Measurements from ENCODE around the gene CDYL. TPM values are rescaled to one million over a fixed set of nuclear protein-coding genes. Genes with fewer than 3 reads are reported as not detected.

Gene CDYL
- total RNA-seq, 1 experiment from 2014 or later, result 41.6 TPM

DNA sequence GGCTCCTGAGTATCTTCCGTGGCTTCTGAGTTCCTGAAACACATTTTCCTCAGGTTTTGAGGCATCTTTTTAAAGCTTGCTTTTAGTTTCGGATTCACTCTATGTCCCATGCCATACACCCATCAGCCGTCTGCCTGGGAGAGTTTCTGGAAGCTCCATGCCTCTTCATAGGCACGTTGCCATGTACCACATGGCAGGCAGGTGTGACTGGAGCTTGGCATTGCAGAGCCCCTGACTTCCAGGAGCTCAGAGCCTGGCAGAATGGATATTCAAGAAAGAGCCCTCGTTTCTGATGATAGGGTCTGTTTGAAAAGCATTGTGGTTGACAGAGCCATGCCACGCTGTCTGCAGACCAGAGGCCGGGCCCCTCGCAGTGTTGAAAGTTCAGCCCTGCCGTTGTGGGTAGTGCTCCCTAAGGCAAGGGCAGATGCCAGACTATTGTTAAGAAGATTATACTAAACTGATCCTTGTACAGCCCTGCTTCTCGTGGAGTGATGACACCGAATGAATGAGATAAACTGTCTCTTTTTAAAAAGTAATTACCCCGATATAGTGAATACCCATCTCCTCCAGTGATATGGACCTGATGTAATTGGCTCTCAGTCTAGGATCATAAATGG is 127.7 kb downstream of the CDYL start:
- POLR2A ChIA-PET, result no interaction called here
- H3K9me3 ChIP-seq, result no peaks in the 10 kb centered on the region
- Mint-ChIP-seq H3K4me1 (ENCODE audit: low read depth, unreplicated experiment) (peaks cover 6% of the 10 kb centered on the region), H3K9me3 (ENCODE audit: unreplicated experiment) (no peaks in the 10 kb centered on the region), H3K27me3 (ENCODE audit: insufficient read depth, unreplicated experiment) (no peaks in the 10 kb centered on the region), H3K4me3 (ENCODE audit: unreplicated experiment) (no peak overlapping the region), H3K27ac (ENCODE audit: unreplicated experiment) (no peak overlapping the region), H3K36me3 (ENCODE audit: insufficient read depth, unreplicated experiment) (peaks cover 37% of the 10 kb centered on the region)
- TF ChIP-seq, protein P1, sequence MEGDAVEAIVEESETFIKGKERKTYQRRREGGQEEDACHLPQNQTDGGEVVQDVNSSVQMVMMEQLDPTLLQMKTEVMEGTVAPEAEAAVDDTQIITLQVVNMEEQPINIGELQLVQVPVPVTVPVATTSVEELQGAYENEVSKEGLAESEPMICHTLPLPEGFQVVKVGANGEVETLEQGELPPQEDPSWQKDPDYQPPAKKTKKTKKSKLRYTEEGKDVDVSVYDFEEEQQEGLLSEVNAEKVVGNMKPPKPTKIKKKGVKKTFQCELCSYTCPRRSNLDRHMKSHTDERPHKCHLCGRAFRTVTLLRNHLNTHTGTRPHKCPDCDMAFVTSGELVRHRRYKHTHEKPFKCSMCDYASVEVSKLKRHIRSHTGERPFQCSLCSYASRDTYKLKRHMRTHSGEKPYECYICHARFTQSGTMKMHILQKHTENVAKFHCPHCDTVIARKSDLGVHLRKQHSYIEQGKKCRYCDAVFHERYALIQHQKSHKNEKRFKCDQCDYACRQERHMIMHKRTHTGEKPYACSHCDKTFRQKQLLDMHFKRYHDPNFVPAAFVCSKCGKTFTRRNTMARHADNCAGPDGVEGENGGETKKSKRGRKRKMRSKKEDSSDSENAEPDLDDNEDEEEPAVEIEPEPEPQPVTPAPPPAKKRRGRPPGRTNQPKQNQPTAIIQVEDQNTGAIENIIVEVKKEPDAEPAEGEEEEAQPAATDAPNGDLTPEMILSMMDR (IDR thresholded peaks at IDR 0.05; ENCODE audit: insufficient read depth in 1 of 2, low read depth in 1 of 2, low read length in 1 of 2, severe bottlenecking in 1 of 2, unreplicated experiment in 1 of 2), result no peak
- peaks cover 14% of the 10 kb centered on the region for H3K4me1 ChIP-seq
- no peak for DNase-seq
- H3K27me3 ChIP-seq (replicated peaks; ENCODE audit: control insufficient read depth, insufficient read depth, low read length), result no peaks in the 10 kb centered on the region
- H3K36me3 ChIP-seq (ENCODE audit: control insufficient read depth, insufficient read depth, low read length), result no peaks in the 10 kb centered on the region
- CTCF ChIA-PET, result no interaction called here
- intact Hi-C loops (cut with micrococcal nuclease; ENCODE audit: unreplicated experiment), result no loop called here
- no peak overlapping the region for H3K4me3 ChIP-seq (ENCODE audit: low read depth, low read length)
- no TSS peak for BruUV-seq (replicated peaks)

- H3K36me3 Mint-ChIP-seq (ENCODE audit: insufficient read depth, unreplicated experiment), result peaks cover 34% of the 10 kb centered on the region
- H3K9me3 ChIP-seq, result no peaks in the 10 kb centered on the region
- ChIA-PET CTCF (no interaction called here), POLR2A (no interaction called here)
- H3K4me3 ChIP-seq (ENCODE audit: low read depth, low read length), result no peak overlapping the region
- DNase-seq, result no peak
- intact Hi-C loops (cut with micrococcal nuclease; ENCODE audit: unreplicated experiment), result no loop called here
- no peaks in the 10 kb centered on the region for H3K36me3 ChIP-seq (ENCODE audit: control insufficient read depth, insufficient read depth, low read length)
- H3K27me3 Mint-ChIP-seq (ENCODE audit: insufficient read depth, unreplicated experiment), result no peaks in the 10 kb centered on the region
- H3K27ac Mint-ChIP-seq (ENCODE audit: unreplicated experiment), result no peak overlapping the region
- H3K9me3 Mint-ChIP-seq (ENCODE audit: unreplicated experiment), result no peaks in the 10 kb centered on the region
- TF ChIP-seq, protein P1 (IDR thresholded peaks at IDR 0.05; ENCODE audit: insufficient read depth in 1 of 2, low read depth in 1 of 2, low read length in 1 of 2, severe bottlenecking in 1 of 2, unreplicated experiment in 1 of 2), result no peak
- H3K4me3 Mint-ChIP-seq (ENCODE audit: unreplicated experiment), result no peak overlapping the region
- peaks cover 9% of the 10 kb centered on the region for H3K4me1 Mint-ChIP-seq (ENCODE audit: low read depth, unreplicated experiment)
- H3K4me1 ChIP-seq, result peaks cover 14% of the 10 kb centered on the region
- H3K27me3 ChIP-seq (replicated peaks; ENCODE audit: control insufficient read depth, insufficient read depth, low read length), result no peaks in the 10 kb centered on the region
- no TSS peak for BruUV-seq (replicated peaks)
Observed at GRCh38 chr6:4904461-4905025, 128.3 kb downstream of the CDYL start.

DNA sequence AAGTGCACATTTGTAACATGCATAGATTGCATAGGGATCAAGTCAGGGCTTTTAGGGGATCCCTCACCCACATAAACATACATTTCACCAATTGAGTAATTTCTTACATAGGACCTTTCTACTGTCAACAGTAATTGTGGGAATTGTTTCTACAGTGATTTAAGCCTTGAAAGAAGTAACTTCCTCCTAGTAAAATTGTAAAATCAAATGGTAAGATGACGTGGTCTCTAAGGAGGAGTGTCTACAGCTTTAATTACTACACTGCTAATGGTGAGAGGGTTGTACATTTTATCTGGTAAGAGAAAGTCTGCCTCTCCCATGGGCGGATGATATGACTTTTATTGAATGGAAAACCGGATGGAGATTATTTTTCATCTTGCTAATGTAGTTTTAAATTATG is 129.6 kb downstream of the CDYL start:
- peaks cover 14% of the 10 kb centered on the region for H3K4me1 ChIP-seq
- Mint-ChIP-seq H3K36me3 (ENCODE audit: insufficient read depth, unreplicated experiment) (peaks cover 37% of the 10 kb centered on the region), H3K9me3 (ENCODE audit: unreplicated experiment) (no peaks in the 10 kb centered on the region), H3K27me3 (ENCODE audit: insufficient read depth, unreplicated experiment) (no peaks in the 10 kb centered on the region), H3K27ac (ENCODE audit: unreplicated experiment) (no peak overlapping the region), H3K4me3 (ENCODE audit: unreplicated experiment) (no peak overlapping the region), H3K4me1 (ENCODE audit: low read depth, unreplicated experiment) (peaks cover 12% of the 10 kb centered on the region)
- H3K36me3 ChIP-seq (ENCODE audit: control insufficient read depth, insufficient read depth, low read length), result no peaks in the 10 kb centered on the region
- DNase-seq, result no peak
- no TSS peak for BruUV-seq (replicated peaks)
- H3K27me3 ChIP-seq (replicated peaks; ENCODE audit: control insufficient read depth, insufficient read depth, low read length), result no peaks in the 10 kb centered on the region
- ChIA-PET POLR2A (no interaction called here), CTCF (no interaction called here)
- no peak overlapping the region for H3K4me3 ChIP-seq (ENCODE audit: low read depth, low read length)
- intact Hi-C loops (cut with micrococcal nuclease; ENCODE audit: unreplicated experiment), result no loop called here
- H3K9me3 ChIP-seq, result no peaks in the 10 kb centered on the region
- TF ChIP-seq, protein P1 (IDR thresholded peaks at IDR 0.05; ENCODE audit: insufficient read depth in 1 of 2, low read depth in 1 of 2, low read length in 1 of 2, severe bottlenecking in 1 of 2, unreplicated experiment in 1 of 2), result no peak
